GM23248 (cell line): ENCODE data around the gene BBLN. TPM values are rescaled to one million over a fixed set of nuclear protein-coding genes. Genes with fewer than 3 reads are reported as not detected.

Source experiments
- DNase-seq: peaks from one replicate; pipeline ENCODE4 v3.0.0-alpha.2; 2015
- H2AFZ ChIP-seq: fragments of 200-600 bp; sonication (generic); 2 replicates; pipeline ENCODE4 v1.6.1; 2016; ENCODE audit warnings: antibody characterized with exemption
- H3F3A ChIP-seq: fragments of 200-600 bp; sonication (generic); 2 replicates; pipeline ENCODE4 v1.6.1; 2016; ENCODE audit warnings: mild to moderate bottlenecking, antibody characterized with exemption, mixed run types; ENCODE audit not compliant: insufficient read depth
- H3K27ac ChIP-seq: fragments of 200-600 bp; sonication (generic); 2 replicates; pipeline ENCODE4 v1.5.1; 2016; ENCODE audit warnings: mild to moderate bottlenecking
- H3K27me3 ChIP-seq: fragments of 200-600 bp; sonication (generic); replicated peaks from 2 replicates; pipeline ENCODE4 v1.6.1; 2016; ENCODE audit warnings: mild to moderate bottlenecking; ENCODE audit not compliant: insufficient read depth
- H3K36me3 ChIP-seq: fragments of 200-600 bp; sonication (generic); 2 replicates; pipeline ENCODE4 v1.6.1; 2016; ENCODE audit warnings: low read depth, mild to moderate bottlenecking
- H3K4me1 ChIP-seq: fragments of 200-600 bp; sonication (generic); 2 replicates; pipeline ENCODE4 v1.6.1; 2016; ENCODE audit warnings: mild to moderate bottlenecking; ENCODE audit not compliant: insufficient read depth
- H3K4me2 ChIP-seq: fragments of 200-600 bp; sonication (generic); one replicate; pipeline ENCODE4 v1.6.1; 2016; ENCODE audit warnings: mild to moderate bottlenecking; ENCODE audit not compliant: unreplicated experiment
- H3K4me3 ChIP-seq: fragments of 200-600 bp; sonication (generic); 2 replicates; pipeline ENCODE4 v1.5.1; 2016; ENCODE audit warnings: mild to moderate bottlenecking
- H3K79me2 ChIP-seq: fragments of 200-600 bp; sonication (generic); 2 replicates; pipeline ENCODE4 v1.6.1; 2016; ENCODE audit warnings: mild to moderate bottlenecking; ENCODE audit not compliant: insufficient read depth
- H3K9ac ChIP-seq: fragments of 200-600 bp; sonication (generic); 2 replicates; pipeline ENCODE4 v1.6.1; 2016; ENCODE audit warnings: mild to moderate bottlenecking
- H3K9me2 ChIP-seq: fragments of 200-600 bp; sonication (generic); 2 replicates; pipeline ENCODE4 v1.6.1; 2016; ENCODE audit warnings: mixed run types, mild to moderate bottlenecking, moderate library complexity; ENCODE audit not compliant: insufficient read depth
- H3K9me3 ChIP-seq: fragments of 200-600 bp; sonication (generic); one replicate; pipeline ENCODE4 v1.6.1; 2017; ENCODE audit warnings: low read depth
- H4K20me1 ChIP-seq: fragments of 200-600 bp; sonication (generic); 2 replicates; pipeline ENCODE4 v1.6.0; 2016; ENCODE audit not compliant: insufficient read depth
- EZH2 ChIP-seq: fragments of 200-600 bp; sonication (generic); IDR thresholded peaks from 2 replicates; pipeline ENCODE4 v1.6.1; 2018; ENCODE audit warnings: antibody characterized with exemption, mild to moderate bottlenecking; ENCODE audit not compliant: insufficient read depth, poor library complexity, severe bottlenecking
- EZH2phosphoT487 ChIP-seq: fragments of 200-600 bp; sonication (generic); IDR thresholded peaks from 2 replicates; pipeline ENCODE4 v1.6.1; 2018; ENCODE audit warnings: antibody characterized with exemption, moderate library complexity, mild to moderate bottlenecking, low read depth; ENCODE audit not compliant: insufficient read depth
- WGBS, 2 experiments: methylation state at CpG; one replicate each; pipeline ENCODE4 v1.1.6; 2015 to 2017; ENCODE audit warnings: low lambda C conversion rate in 2 of 2, low coverage in 1 of 2; ENCODE audit errors: missing lambda C conversion rate in 2 of 2; 5-methylcytosine and 5-hydroxymethylcytosine counted together
- in situ Hi-C: fragments of 300-500 bp; cut with MboI; formaldehyde crosslinking; loops from 2 replicates; pipeline ENCODE4 v1.15.0; 2020
- polyA plus RNA-seq: library from polyadenylated mRNA; unstranded; fragments of >200 nt; fragmentation: Nextera tagmentation; extraction: Ambion mirVana; gene quantifications from 2 replicates; pipeline ENCODE4 v1.2.1, GENCODE V29; 2016
- total RNA-seq: library from RNA; depleted of rRNA; stranded (reverse); fragments of >200 nt; shearing (Covaris generic); gene quantifications from 2 replicates; pipeline ENCODE4 v1.2.3, GENCODE V29; 2014

The BBLN gene
- total and polyA plus RNA-seq, 2 experiments from 2014 or later = 137 to 315 TPM

DNA sequence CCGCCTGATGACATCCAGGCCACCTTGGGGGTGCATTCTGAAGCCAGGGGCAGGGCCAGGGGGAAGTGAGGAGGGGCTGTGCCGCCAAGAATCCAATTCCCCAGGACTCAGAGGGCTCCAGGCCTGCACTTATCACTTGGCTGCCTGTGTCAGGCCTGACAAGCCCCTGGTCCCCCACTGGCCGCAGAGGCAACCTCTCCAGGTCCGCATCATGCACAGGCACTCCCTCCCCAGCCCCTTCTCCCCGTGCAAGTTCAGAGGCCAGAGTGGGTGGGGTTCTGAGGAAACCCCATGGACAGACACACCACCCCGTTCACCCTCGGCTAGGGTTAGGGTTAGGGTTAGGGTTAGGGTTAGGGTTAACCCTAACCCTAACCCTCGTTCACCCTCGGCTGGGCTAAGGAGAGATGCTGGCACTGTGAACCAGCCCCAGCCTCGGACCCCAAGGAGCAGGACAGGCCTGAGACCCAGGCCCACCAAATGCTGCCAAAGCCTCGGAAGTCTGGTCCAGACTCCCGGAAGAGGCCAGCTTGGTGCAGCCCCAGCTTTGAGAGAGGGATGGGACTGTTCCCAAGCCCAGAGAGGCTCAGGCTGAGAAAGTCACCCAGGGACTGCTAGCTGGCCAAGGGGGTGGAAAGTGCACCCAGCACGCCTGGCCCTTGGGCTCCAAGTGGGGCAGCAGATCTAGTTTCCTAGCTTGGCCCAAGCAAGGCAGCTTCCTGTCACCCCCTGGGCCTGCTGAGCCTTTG lies 5.9 kb upstream of the BBLN start:
- 77 to 80% methylated on average over 9 to 12 of the region's 13 CpGs for WGBS, 2 experiments
- TF ChIP-seq EZH2phosphoT487 = no peak
- no peak for TF ChIP-seq EZH2
- Histone ChIP-seq H3K4me2 (no peak overlapping the region), H3K4me1 (no peaks in the 10 kb centered on the region), H3K9ac (no peak overlapping the region), H3K79me2 (no peaks in the 10 kb centered on the region), H3K27ac (no peak overlapping the region), H3K9me3 (no peaks in the 10 kb centered on the region), H3K27me3 (no peaks in the 10 kb centered on the region), H4K20me1 (no peaks in the 10 kb centered on the region), H3K4me3 (no peak overlapping the region), H3K36me3 (no peaks in the 10 kb centered on the region), H3F3A (no peaks in the 10 kb centered on the region), H3K9me2 (no peaks in the 10 kb centered on the region), H2AFZ (no peak overlapping the region)
- no peak for DNase-seq
- in situ Hi-C loops = no loop called here

- H3K9ac ChIP-seq = no peak overlapping the region
- no peaks in the 10 kb centered on the region for H3K9me2 ChIP-seq
- no peak overlapping the region for H3K4me2 ChIP-seq
- 86 to 87% methylated on average over 7 of the region's 7 CpGs for WGBS, 2 experiments
- in situ Hi-C loops = no loop called here
- no peaks in the 10 kb centered on the region for H3K9me3 ChIP-seq
- H3K36me3 ChIP-seq = no peaks in the 10 kb centered on the region
- H3K79me2 ChIP-seq = no peaks in the 10 kb centered on the region
- no peak overlapping the region for H3K4me3 ChIP-seq
- no peaks in the 10 kb centered on the region for H4K20me1 ChIP-seq
- H3K4me1 ChIP-seq = no peaks in the 10 kb centered on the region; the same call in 1 of the 2 replicates
- no peak for DNase-seq
- H3K27me3 ChIP-seq = no peaks in the 10 kb centered on the region
- TF ChIP-seq EZH2phosphoT487 (no peak), EZH2 (no peak)
- peaks cover 1% of the 10 kb centered on the region; the same call in 1 of the 2 replicates for H3F3A ChIP-seq
- H2AFZ ChIP-seq = no peak overlapping the region
- H3K27ac ChIP-seq = no peak overlapping the region
Observed at GRCh38 chr9:128155736-128156500, 4.1 kb upstream of the BBLN start.

DNA sequence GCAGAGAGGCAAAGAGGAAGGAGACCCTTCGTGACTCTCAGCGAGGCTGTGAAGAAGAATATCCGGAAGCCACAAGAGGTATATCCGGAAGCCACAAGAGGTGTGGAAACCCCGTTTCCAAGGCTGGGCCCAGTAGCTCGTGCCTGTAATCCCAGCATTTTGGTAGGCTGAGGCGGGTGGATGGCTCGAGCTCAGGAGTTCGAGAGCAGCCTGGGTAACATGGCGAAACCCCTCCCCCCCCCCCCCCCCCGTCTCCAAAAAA lies 612 bp upstream of the BBLN start:
- Histone ChIP-seq H3K27me3 (no peaks in the 10 kb centered on the region), H3K27ac (0 out of 2 replicates have a peak overlapping the region, but pooled peaks have one; percentile 15), H3K79me2 (0 out of 2 replicates have a peak, but pooled peaks cover 4% of the 10 kb centered on the region), H3F3A (peaks cover 13% of the 10 kb centered on the region; the same call in 1 of the 2 replicates), H3K4me1 (peaks cover 11% of the 10 kb centered on the region), H4K20me1 (no peaks in the 10 kb centered on the region), H3K9me2 (no peaks in the 10 kb centered on the region), H3K9me3 (no peaks in the 10 kb centered on the region), H3K36me3 (peaks cover 5% of the 10 kb centered on the region; the same call in 1 of the 2 replicates), H2AFZ (peak overlapping the region; percentile 88), H3K4me2 (peak overlapping the region; percentile 60), H3K9ac (peak overlapping the region; percentile 71), H3K4me3 (peak overlapping the region; percentile 85)
- DNase-seq = peak; percentile 12
- no peak for TF ChIP-seq EZH2
- no peak for TF ChIP-seq EZH2phosphoT487
- WGBS, 2 experiments = 32 to 36% methylated on average over 10 to 11 of the region's 11 CpGs
- in situ Hi-C loops = no loop called here

DNA sequence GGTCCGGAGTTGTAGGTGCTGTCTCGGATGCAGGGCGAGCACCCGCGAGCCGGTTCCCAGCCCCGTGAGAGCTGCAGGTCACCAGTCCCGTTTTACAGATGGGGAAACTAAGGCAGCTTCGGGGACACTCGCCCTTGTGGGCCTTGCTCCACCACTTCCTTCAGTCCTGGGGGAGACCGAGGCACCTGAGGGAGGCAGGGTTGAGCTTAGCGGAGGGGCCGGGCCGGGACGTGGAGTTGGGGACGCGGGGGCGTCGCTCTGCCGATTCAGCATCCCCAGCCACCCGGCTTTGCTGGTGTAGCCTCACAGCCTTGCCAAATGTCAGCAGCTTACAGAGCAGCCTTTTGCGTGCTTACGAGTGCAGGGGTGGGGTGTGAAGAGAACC lies 530 bp downstream of the BBLN start:
- peak overlapping the region; percentile 86 for H2AFZ ChIP-seq
- peaks cover 11% of the 10 kb centered on the region for H3K4me1 ChIP-seq
- H3K4me2 ChIP-seq = peak overlapping the region; percentile 79
- peak overlapping the region; percentile 21 for H3K27ac ChIP-seq
- H3K9me3 ChIP-seq = no peaks in the 10 kb centered on the region
- peaks cover 5% of the 10 kb centered on the region; the same call in 1 of the 2 replicates for H3K36me3 ChIP-seq
- peak overlapping the region; percentile 80 for H3K9ac ChIP-seq
- no peaks in the 10 kb centered on the region for H3K9me2 ChIP-seq
- peaks cover 21% of the 10 kb centered on the region; the same call in 1 of the 2 replicates for H3F3A ChIP-seq
- 0 out of 2 replicates have a peak, but pooled peaks cover 4% of the 10 kb centered on the region for H3K79me2 ChIP-seq
- peak overlapping the region; percentile 85 for H3K4me3 ChIP-seq
- TF ChIP-seq EZH2 (no peak), EZH2phosphoT487 (no peak)
- 0 to 2% methylated on average over 23 of the region's 23 CpGs for WGBS, 2 experiments
- no peaks in the 10 kb centered on the region for H4K20me1 ChIP-seq
- in situ Hi-C loops = no loop called here
- peak; percentile 82 for DNase-seq
- H3K27me3 ChIP-seq = no peaks in the 10 kb centered on the region
